ENCODE results near the gene SRGAP2.
"Not testable (repeated sequence)": the region's sequence is repeated elsewhere in the genome, so short reads cannot be mapped to it uniquely, and the experiment has no call there.

SRGAP2 gene

GRCh38 chr1:206246129-206246886 lies 43.0 kb downstream of the SRGAP2 start:
- not testable (repeated sequence) for DNase-seq (ENCODE audit: low read depth in 1 of 2, low spot score in 1 of 2)

GRCh38 chr1:206250953-206251681 lies 47.8 kb downstream of the SRGAP2 start:
- not testable (repeated sequence) for DNase-seq (ENCODE audit: low read depth in 1 of 2, low spot score in 1 of 2)

- not testable (repeated sequence) for DNase-seq (ENCODE audit: low read depth in 1 of 2, low spot score in 1 of 2)
Observed at GRCh38 chr1:206252680-206253335, 49.5 kb downstream of the SRGAP2 start.
